Neuronal stem cell (in vitro differentiated cells): Measurements from ENCODE around the gene LCN10.

Experiments used
- DNase-seq: peaks from one replicate; pipeline ENCODE4 v3.0.0-alpha.2; 2013; ENCODE audit warnings: low spot score
- H2AFZ ChIP-seq: one replicate; pipeline ENCODE4 v1.6.1; 2013; ENCODE audit warnings: mild to moderate bottlenecking, low read length, inconsistent platforms
- H2AK5ac ChIP-seq: 2 replicates; pipeline ENCODE4 v1.6.1; 2013; ENCODE audit warnings: low read depth, mild to moderate bottlenecking, inconsistent platforms, low read length, moderate library complexity, mixed read lengths
- H2BK120ac ChIP-seq: 2 replicates; pipeline ENCODE4 v1.6.1; 2013; ENCODE audit warnings: low read depth, mild to moderate bottlenecking, inconsistent platforms, low read length, moderate library complexity, mixed read lengths
- H2BK12ac ChIP-seq: one replicate; pipeline ENCODE4 v1.6.1; 2013; ENCODE audit warnings: low read length, inconsistent platforms
- H2BK15ac ChIP-seq: 2 replicates; pipeline ENCODE4 v1.6.1; 2013; ENCODE audit warnings: mild to moderate bottlenecking, low read length, inconsistent platforms, mixed read lengths
- H2BK5ac ChIP-seq: one replicate; pipeline ENCODE4 v1.6.1; 2013; ENCODE audit warnings: inconsistent platforms, mild to moderate bottlenecking, low read length, moderate library complexity
- H3K14ac ChIP-seq: one replicate; pipeline ENCODE4 v1.6.1; 2013; ENCODE audit warnings: low read length, inconsistent platforms
- H3K18ac ChIP-seq: 2 replicates; pipeline ENCODE4 v1.6.1; 2013; ENCODE audit warnings: low read length, inconsistent platforms
- H3K23ac ChIP-seq: 2 replicates; pipeline ENCODE4 v1.6.1; 2013; ENCODE audit warnings: low read depth, mild to moderate bottlenecking, mixed read lengths, low read length, inconsistent platforms; ENCODE audit not compliant: poor library complexity
- H3K27ac ChIP-seq: replicated peaks from 3 replicates; pipeline ENCODE4 v1.5.1; 2013; ENCODE audit warnings: low read length, inconsistent platforms
- H3K27me3 ChIP-seq, 3 experiments: 2 replicates each; pipeline ENCODE4 v1.6.1; 2013; ENCODE audit warnings: low read length in 3 of 3, mild to moderate bottlenecking in 2 of 3, inconsistent platforms in 1 of 3, low read depth in 1 of 3, mixed read lengths in 1 of 3, moderate library complexity in 1 of 3; ENCODE audit not compliant: control insufficient read depth in 3 of 3, insufficient read depth in 3 of 3
- H3K36me3 ChIP-seq, 2 donors: replicated peaks in 1 of 2; 2 replicates each; pipeline ENCODE4 v1.6.1; 2013; ENCODE audit warnings: low read length in 2 of 2; ENCODE audit not compliant: control insufficient read depth in 2 of 2, insufficient read depth in 2 of 2
- H3K4ac ChIP-seq: 2 replicates; pipeline ENCODE4 v1.6.1; 2013; ENCODE audit warnings: inconsistent platforms, mild to moderate bottlenecking, low read length, moderate library complexity
- H3K4me1 ChIP-seq, 2 donors: 1 replicate in 1 of 2; 2 replicates in 1 of 2; pipeline ENCODE4 v1.6.1; 2013; ENCODE audit warnings: low read length in 2 of 2, low read depth in 1 of 2; ENCODE audit not compliant: control insufficient read depth in 2 of 2, insufficient read depth in 1 of 2
- H3K4me2 ChIP-seq: one replicate; pipeline ENCODE4 v1.6.1; 2013; ENCODE audit warnings: mild to moderate bottlenecking, low read length, inconsistent platforms; ENCODE audit not compliant: insufficient read depth, poor library complexity, severe bottlenecking
- H3K4me3 ChIP-seq, 2 donors: 2 replicates each; pipeline ENCODE4 v1.5.1; 2013; ENCODE audit warnings: low read length in 2 of 2, mild to moderate bottlenecking in 2 of 2, inconsistent platforms in 1 of 2, moderate library complexity in 1 of 2
- H3K79me1 ChIP-seq: one replicate; pipeline ENCODE4 v1.6.1; 2013; ENCODE audit warnings: low read depth, mild to moderate bottlenecking, inconsistent platforms, low read length, moderate library complexity
- H3K9ac ChIP-seq: one replicate; pipeline ENCODE4 v1.6.1; 2013; ENCODE audit warnings: mild to moderate bottlenecking, low read depth, low read length, inconsistent platforms; ENCODE audit not compliant: poor library complexity
- H3K9me3 ChIP-seq, 2 donors: replicated peaks in 1 of 2; 2 replicates each; pipeline versions ENCODE3 to v1.6.1; 2013; ENCODE audit warnings: low read length in 2 of 2, mild to moderate bottlenecking in 2 of 2, inconsistent platforms in 1 of 2, low read depth in 1 of 2, mixed read lengths in 1 of 2, moderate library complexity in 1 of 2; ENCODE audit not compliant: control insufficient read depth in 2 of 2, insufficient read depth in 1 of 2
- H4K8ac ChIP-seq: one replicate; pipeline ENCODE4 v1.6.1; 2013; ENCODE audit warnings: low read depth, mild to moderate bottlenecking, inconsistent platforms, low read length, moderate library complexity
- H4K91ac ChIP-seq: one replicate; pipeline ENCODE4 v1.6.1; 2013; ENCODE audit warnings: low read length, low read depth, mild to moderate bottlenecking, inconsistent platforms; ENCODE audit not compliant: poor library complexity
- WGBS, 2 donors: extraction: QIAGEN DNeasy Blood & Tissue Kit; methylation state at CpG; one replicate each; pipeline ENCODE4 v1.1.7; 2013; ENCODE audit warnings: missing lambda C conversion rate in 2 of 2, mixed read lengths in 1 of 2; ENCODE audit not compliant: insufficient read length in 2 of 2, insufficient replicate concordance in 1 of 2; ENCODE audit errors: extremely low coverage in 2 of 2; 5-methylcytosine and 5-hydroxymethylcytosine counted together

LCN10 gene

GRCh38 chr9:136692185-136693134 is 50.3 kb downstream of the LCN10 start:
- H2BK12ac ChIP-seq: peak overlapping the region; percentile 95
- H2BK5ac ChIP-seq: peak overlapping the region; percentile 90
- peak overlapping the region; percentile 21 for H3K9ac ChIP-seq
- peak overlapping the region; percentile 47 for H3K14ac ChIP-seq
- peak overlapping the region; percentile 18 for H3K4me2 ChIP-seq
- peak overlapping the region; percentile 92 for H2BK15ac ChIP-seq
- peaks cover 3 to 63% (median 18%) of the 10 kb centered on the region in 3 experiments for H3K27me3 ChIP-seq
- H3K9me3 ChIP-seq: no peaks in the 10 kb centered on the region
- peak overlapping the region; percentile 91 for H3K18ac ChIP-seq
- no peak overlapping the region for H4K91ac ChIP-seq
- no peak overlapping the region for H2AFZ ChIP-seq
- H3K79me1 ChIP-seq: peaks cover 5% of the 10 kb centered on the region
- peak overlapping the region; percentile 17 for H2BK120ac ChIP-seq
- H3K27ac ChIP-seq: no peak overlapping the region
- H3K36me3 ChIP-seq: no peaks in the 10 kb centered on the region
- H3K4ac ChIP-seq: peak overlapping the region; percentile 53
- H3K4me3 ChIP-seq: no peak overlapping the region
- DNase-seq: no peak
- peak overlapping the region; percentile 97 for H3K23ac ChIP-seq
- H2AK5ac ChIP-seq: peak overlapping the region; percentile 97
- H4K8ac ChIP-seq: peak overlapping the region; percentile 48
- no CpG with 5 or more reads among the region's 46 CpGs for WGBS, 2 donors
- peaks cover 13 to 16% of the 10 kb centered on the region in 2 donors for H3K4me1 ChIP-seq

DNA sequence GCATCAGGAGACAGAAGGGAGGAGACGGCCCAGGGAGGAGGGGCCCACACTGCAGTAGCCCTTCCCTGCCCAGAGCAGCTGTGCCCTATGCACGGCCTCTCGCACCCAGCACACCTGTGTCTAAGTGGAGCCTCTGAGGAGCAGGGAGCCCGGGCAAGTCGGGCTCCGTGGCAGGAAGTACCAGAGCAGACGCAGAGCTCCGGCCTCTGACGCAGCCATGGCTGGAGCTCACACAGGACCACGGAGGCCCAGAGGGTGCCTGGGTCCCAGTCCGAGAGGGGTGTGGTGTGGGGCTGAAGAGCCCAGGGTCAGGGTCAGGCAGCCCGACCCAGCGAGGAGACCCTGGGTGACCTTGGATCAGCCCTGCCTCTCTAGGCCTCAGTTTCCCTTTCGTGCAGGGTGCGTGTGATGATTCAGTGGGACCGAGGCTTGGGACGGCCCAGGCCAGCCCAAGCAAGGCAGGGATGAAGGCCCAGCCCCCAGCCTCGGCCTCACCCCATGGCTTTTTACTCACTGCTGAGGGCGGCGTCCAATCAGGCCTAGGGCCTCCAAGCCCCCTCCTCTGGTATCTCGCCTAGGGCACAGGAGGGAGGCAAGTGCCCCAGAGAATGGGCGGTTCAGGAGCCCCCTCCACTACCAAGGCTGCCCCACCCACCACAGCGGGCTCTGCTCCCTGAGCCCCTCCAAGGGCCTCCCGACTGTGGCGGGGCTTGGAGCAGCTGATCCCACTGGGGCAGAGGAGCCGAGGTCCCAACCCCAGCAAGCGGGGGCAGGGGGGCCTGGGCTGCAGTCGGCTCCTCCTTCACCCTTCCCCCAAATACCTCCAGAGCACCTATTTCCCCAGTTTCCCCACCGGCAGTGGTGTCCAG is 51.2 kb downstream of the LCN10 start:
- Histone ChIP-seq H4K8ac (no peak overlapping the region), H3K9me3 (no peaks in the 10 kb centered on the region), H2BK12ac (peak overlapping the region; percentile 90), H2BK5ac (peak overlapping the region; percentile 90), H3K23ac (peak overlapping the region; percentile 73), H2AFZ (no peak overlapping the region), H3K36me3 (no peaks in the 10 kb centered on the region), H2AK5ac (peak overlapping the region; percentile 97), H3K4me2 (no peak overlapping the region), H3K4me3 (no peak overlapping the region), H3K14ac (peak overlapping the region; percentile 94), H2BK120ac (no peak overlapping the region), H3K18ac (peak overlapping the region; percentile 91), H3K4me1 (peaks cover 11 to 12% of the 10 kb centered on the region in 2 donors), H3K27ac (no peak overlapping the region), H3K27me3 (peaks cover 4 to 65% (median 25%) of the 10 kb centered on the region in 3 experiments), H2BK15ac (peak overlapping the region; percentile 89), H3K4ac (no peak overlapping the region), H4K91ac (no peak overlapping the region), H3K9ac (peak overlapping the region; percentile 44), H3K79me1 (peaks cover 5% of the 10 kb centered on the region)
- DNase-seq: no peak
- WGBS, 2 donors: no CpG with 5 or more reads among the region's 29 CpGs

- Histone ChIP-seq H3K9ac (no peak overlapping the region), H3K4me3 (no peak overlapping the region), H2BK12ac (peak overlapping the region; percentile 90), H2BK120ac (peak overlapping the region; percentile 91), H3K23ac (peak overlapping the region; percentile 73), H4K91ac (no peak overlapping the region), H3K79me1 (peaks cover 5% of the 10 kb centered on the region), H3K4me2 (no peak overlapping the region), H3K36me3 (no peaks in the 10 kb centered on the region), H3K27ac (no peak overlapping the region), H2AK5ac (peak overlapping the region; percentile 97), H3K18ac (peak overlapping the region; percentile 91), H3K4me1 (peaks cover 10 to 18% of the 10 kb centered on the region in 2 donors), H3K14ac (no peak overlapping the region), H4K8ac (no peak overlapping the region), H2BK15ac (peak overlapping the region; percentile 89), H3K9me3 (no peaks in the 10 kb centered on the region), H2AFZ (no peak overlapping the region), H3K27me3 (peaks cover 8 to 73% (median 32%) of the 10 kb centered on the region in 3 experiments), H2BK5ac (peak overlapping the region; percentile 66), H3K4ac (no peak overlapping the region)
- no peak for DNase-seq
- WGBS, 2 donors: no CpG with 5 or more reads among the region's 15 CpGs
Measured at GRCh38 chr9:136690806-136691261, 51.9 kb downstream of the LCN10 start.
